Epithelial cell of proximal tubule (primary cell): Measurements from ENCODE around the gene CORO2A. TPM values are rescaled to one million over a fixed set of nuclear protein-coding genes. Genes with fewer than 3 reads are reported as not detected.

ENCODE experiments used
- DNase-seq: peaks from one replicate; pipeline ENCODE4 v3.0.0-alpha.2; 2011; ENCODE audit warnings: low read depth
- H3K4me3 ChIP-seq: 2 replicates; pipeline ENCODE4 v1.5.1; 2011; ENCODE audit warnings: low read depth, mild to moderate bottlenecking, low read length
- CTCF ChIP-seq: conservative IDR thresholded peaks from 2 replicates; pipeline ENCODE4 v1.5.1; 2012; ENCODE audit warnings: low read depth, mild to moderate bottlenecking, low read length
- total RNA-seq: library from RNA; depleted of rRNA; stranded (reverse); fragments of >200 nt; gene quantifications from 2 replicates; pipeline ENCODE4 v1.2.3, GENCODE V29; 2015

Gene CORO2A
- total RNA-seq, 1 donor from 2014 or later = 5.7 TPM

GRCh38 chr9:98071737-98072136, 120.7 kb downstream of the CORO2A start:
- no peak for TF ChIP-seq CTCF
- no peak overlapping the region for H3K4me3 ChIP-seq
- no peak for DNase-seq

Other genes with a start within 250 kb of the CORO2A start
- gene ANP32B, start 209.3 kb downstream of the CORO2A start, total RNA-seq = 35.8 and 39.2 TPM in 2 replicates
- 117 and 147 TPM in 2 replicates for gene NANS, start 135.9 kb downstream of the CORO2A start, total RNA-seq
- gene TRIM14, start 73.4 kb downstream of the CORO2A start, total RNA-seq = 8.1 and 9.5 TPM in 2 replicates
- gene TBC1D2, start 63.0 kb upstream of the CORO2A start, total RNA-seq = 16.6 and 17.2 TPM in 2 replicates